Endothelial cell (in vitro differentiated cells): ENCODE measurements around the gene CCDC167. TPM values are rescaled to one million over a fixed set of nuclear protein-coding genes. Genes with fewer than 3 reads are reported as not detected.

Source experiments
- DNase-seq: peaks from one replicate; pipeline ENCODE4 v3.0.0; 2021; ENCODE audit warnings: low spot score
- H3K27ac Mint-ChIP-seq: one replicate; pipeline ENCODE4 v1.8.0; 2021; ENCODE audit warnings: mixed read lengths, inconsistent platforms; ENCODE audit not compliant: unreplicated experiment
- H3K27me3 Mint-ChIP-seq: one replicate; pipeline ENCODE4 v1.8.0; 2021; ENCODE audit warnings: mild to moderate bottlenecking, moderate library complexity, mixed read lengths, inconsistent platforms; ENCODE audit not compliant: unreplicated experiment
- H3K36me3 Mint-ChIP-seq: one replicate; pipeline ENCODE4 v1.8.0; 2021; ENCODE audit warnings: mild to moderate bottlenecking, low read depth, mixed read lengths, inconsistent platforms; ENCODE audit not compliant: unreplicated experiment
- H3K4me1 Mint-ChIP-seq: one replicate; pipeline ENCODE4 v1.8.0; 2021; ENCODE audit warnings: mild to moderate bottlenecking, mixed read lengths, inconsistent platforms; ENCODE audit not compliant: unreplicated experiment
- H3K4me3 Mint-ChIP-seq: one replicate; pipeline ENCODE4 v1.8.0; 2021; ENCODE audit warnings: mild to moderate bottlenecking, mixed read lengths, inconsistent platforms; ENCODE audit not compliant: unreplicated experiment
- H3K9me3 Mint-ChIP-seq: one replicate; pipeline ENCODE4 v1.8.0; 2021; ENCODE audit warnings: mixed read lengths, inconsistent platforms; ENCODE audit not compliant: unreplicated experiment
- total RNA-seq: library from RNA; stranded (reverse); fragmentation: NEBNext Ultra II Directional; extraction: Animal tissue kit (Norgen Biotek cat#: 25700); gene quantifications from one replicate; pipeline ENCODE4 v1.2.1, GENCODE V29; 2021; ENCODE audit not compliant: unreplicated experiment
- TF ChIP-seq, protein P1 (sequence below): fragments of 200-600 bp; sonication (generic); IDR thresholded peaks from one replicate; pipeline ENCODE4 v1.5.0; 2021; ENCODE audit warnings: antibody characterized with exemption; ENCODE audit not compliant: unreplicated experiment

CCDC167 gene
- total RNA-seq, 1 donor from 2014 or later: 38.0 TPM

DNA sequence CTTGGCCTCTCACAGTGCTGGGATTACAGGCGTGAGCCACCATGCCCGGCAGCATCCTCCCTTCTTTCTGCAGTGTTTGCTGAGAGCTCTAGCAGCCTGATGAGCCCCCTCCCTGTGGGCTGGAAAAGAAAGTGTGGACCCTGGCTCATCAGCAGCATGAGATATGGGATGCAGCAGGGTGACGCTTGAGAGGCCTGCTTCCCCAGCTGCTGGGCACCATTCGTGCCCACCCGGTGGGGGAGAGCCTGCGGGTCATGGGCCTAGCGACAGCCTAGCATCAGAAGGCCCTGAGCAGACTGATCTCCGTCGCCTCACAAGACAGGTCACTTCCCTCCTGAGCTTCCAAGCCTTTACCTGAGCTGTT is 16.0 kb upstream of the CCDC167 start:
- TF ChIP-seq, protein P1, sequence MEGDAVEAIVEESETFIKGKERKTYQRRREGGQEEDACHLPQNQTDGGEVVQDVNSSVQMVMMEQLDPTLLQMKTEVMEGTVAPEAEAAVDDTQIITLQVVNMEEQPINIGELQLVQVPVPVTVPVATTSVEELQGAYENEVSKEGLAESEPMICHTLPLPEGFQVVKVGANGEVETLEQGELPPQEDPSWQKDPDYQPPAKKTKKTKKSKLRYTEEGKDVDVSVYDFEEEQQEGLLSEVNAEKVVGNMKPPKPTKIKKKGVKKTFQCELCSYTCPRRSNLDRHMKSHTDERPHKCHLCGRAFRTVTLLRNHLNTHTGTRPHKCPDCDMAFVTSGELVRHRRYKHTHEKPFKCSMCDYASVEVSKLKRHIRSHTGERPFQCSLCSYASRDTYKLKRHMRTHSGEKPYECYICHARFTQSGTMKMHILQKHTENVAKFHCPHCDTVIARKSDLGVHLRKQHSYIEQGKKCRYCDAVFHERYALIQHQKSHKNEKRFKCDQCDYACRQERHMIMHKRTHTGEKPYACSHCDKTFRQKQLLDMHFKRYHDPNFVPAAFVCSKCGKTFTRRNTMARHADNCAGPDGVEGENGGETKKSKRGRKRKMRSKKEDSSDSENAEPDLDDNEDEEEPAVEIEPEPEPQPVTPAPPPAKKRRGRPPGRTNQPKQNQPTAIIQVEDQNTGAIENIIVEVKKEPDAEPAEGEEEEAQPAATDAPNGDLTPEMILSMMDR: no peak
- H3K4me1 Mint-ChIP-seq: peaks cover 10% of the 10 kb centered on the region
- no peak overlapping the region for H3K4me3 Mint-ChIP-seq
- H3K27me3 Mint-ChIP-seq: peaks cover 11% of the 10 kb centered on the region
- no peaks in the 10 kb centered on the region for H3K9me3 Mint-ChIP-seq
- no peak overlapping the region for H3K27ac Mint-ChIP-seq
- no peak for DNase-seq
- no peaks in the 10 kb centered on the region for H3K36me3 Mint-ChIP-seq

DNA sequence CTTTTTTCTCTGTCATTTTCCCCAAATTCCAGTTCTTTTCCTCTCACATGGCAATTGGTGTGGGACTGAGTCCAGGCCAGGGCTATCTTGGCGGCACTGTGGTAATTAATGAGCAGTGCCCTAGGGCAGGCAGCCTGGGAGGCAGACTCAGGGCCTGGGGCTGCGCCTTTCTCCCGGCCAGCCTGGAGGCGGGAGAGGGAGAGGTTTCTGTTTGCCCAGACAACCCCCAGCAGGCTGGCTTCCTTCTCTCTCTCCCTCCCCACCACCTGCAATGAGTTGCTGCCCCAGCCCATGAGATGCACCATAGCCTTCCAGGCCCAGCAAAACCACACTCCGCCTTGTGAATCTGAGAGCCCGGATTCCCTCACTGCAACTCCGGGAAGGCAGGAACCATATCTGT is 15.1 kb upstream of the CCDC167 start:
- Mint-ChIP-seq H3K4me1 (peaks cover 10% of the 10 kb centered on the region), H3K27me3 (peaks cover 11% of the 10 kb centered on the region), H3K36me3 (no peaks in the 10 kb centered on the region), H3K27ac (no peak overlapping the region), H3K9me3 (no peaks in the 10 kb centered on the region), H3K4me3 (no peak overlapping the region)
- TF ChIP-seq, protein P1: no peak
- DNase-seq: no peak

DNA sequence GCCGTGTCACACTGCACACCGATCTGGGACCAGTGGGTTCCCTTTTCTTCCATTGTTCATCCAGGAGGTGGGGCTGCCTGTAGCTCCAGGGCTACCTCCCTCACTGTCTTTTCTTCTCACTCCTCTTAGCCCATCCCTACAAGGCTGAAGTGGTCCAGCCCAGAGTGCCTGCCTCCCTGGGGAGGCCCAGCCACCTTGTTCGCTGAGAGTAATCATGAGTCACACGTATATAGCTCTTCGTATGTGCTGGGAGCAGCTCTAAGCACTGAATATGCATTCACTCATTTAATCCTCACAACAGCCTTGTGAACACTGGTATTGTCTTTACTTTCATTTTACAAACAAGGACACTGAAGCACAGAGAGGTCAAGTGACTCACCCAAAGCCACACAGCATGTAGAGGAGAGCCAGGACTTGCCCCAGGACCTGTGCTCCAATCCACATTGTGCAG is 14.7 kb upstream of the CCDC167 start:
- Mint-ChIP-seq H3K9me3 (no peaks in the 10 kb centered on the region), H3K27me3 (peaks cover 11% of the 10 kb centered on the region), H3K36me3 (no peaks in the 10 kb centered on the region), H3K4me3 (no peak overlapping the region), H3K27ac (no peak overlapping the region), H3K4me1 (peaks cover 10% of the 10 kb centered on the region)
- TF ChIP-seq, protein P1: no peak
- no peak for DNase-seq

DNA sequence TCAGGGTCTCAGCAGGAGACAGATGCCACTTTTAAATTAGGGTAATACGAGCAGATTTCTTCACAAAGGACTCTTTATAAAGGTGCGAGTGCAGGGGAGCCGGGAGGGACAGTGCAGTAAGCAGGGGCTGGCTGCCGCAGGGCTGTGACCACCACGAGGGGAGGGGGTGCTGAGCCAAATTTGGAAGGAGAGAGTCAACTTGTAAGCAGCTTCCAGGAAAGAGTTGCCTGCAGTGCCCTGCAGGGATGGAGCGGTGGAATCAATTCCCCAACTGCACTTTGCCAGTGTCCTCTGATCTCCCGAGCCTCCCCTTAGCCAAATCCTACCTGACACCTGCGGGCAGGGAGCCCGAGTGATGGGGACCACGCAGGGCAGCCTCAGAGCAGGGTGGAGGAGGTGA is 13.9 kb upstream of the CCDC167 start:
- peaks cover 10% of the 10 kb centered on the region for H3K4me1 Mint-ChIP-seq
- no peaks in the 10 kb centered on the region for H3K36me3 Mint-ChIP-seq
- no peaks in the 10 kb centered on the region for H3K9me3 Mint-ChIP-seq
- H3K4me3 Mint-ChIP-seq: no peak overlapping the region
- DNase-seq: no peak
- H3K27ac Mint-ChIP-seq: no peak overlapping the region
- peaks cover 11% of the 10 kb centered on the region for H3K27me3 Mint-ChIP-seq
- TF ChIP-seq, protein P1: no peak

DNA sequence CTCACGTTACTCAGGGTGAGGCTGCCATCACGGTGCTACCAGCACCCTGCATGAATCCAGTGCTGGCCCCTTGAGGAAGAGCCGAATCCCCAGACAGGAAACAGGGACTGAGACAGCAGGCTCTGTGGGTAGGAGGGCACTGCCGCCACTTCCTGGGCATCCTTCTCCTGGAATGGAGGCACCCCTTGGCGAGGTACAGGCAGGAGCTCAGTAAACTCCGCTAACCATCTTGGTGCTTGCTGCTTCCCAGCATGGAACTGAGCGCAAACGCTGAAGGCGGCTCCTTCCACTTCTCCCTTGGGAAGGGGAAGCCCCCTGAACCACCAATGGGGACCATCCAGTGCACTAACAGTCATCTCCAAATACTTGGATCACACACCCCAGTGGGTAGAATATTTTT is 13.5 kb upstream of the CCDC167 start:
- no peak for DNase-seq
- H3K27ac Mint-ChIP-seq: no peak overlapping the region
- H3K9me3 Mint-ChIP-seq: no peaks in the 10 kb centered on the region
- H3K27me3 Mint-ChIP-seq: peaks cover 11% of the 10 kb centered on the region
- H3K36me3 Mint-ChIP-seq: no peaks in the 10 kb centered on the region
- TF ChIP-seq, protein P1: no peak
- no peak overlapping the region for H3K4me3 Mint-ChIP-seq
- H3K4me1 Mint-ChIP-seq: peaks cover 10% of the 10 kb centered on the region
